Keratinocyte (primary cell): ENCODE results near the gene HYAL2. TPM values are rescaled to one million over a fixed set of nuclear protein-coding genes. Genes with fewer than 3 reads are reported as not detected.

Source experiments
- DNase-seq: peaks from one replicate; pipeline ENCODE4 v3.0.0-alpha.2; 2011; ENCODE audit warnings: low read depth, missing footprints, low spot score
- FAIRE-seq: peaks from 2 replicates; lab custom pipeline; 2011; peaks lifted over from hg19 to GRCh38; lab: Jason Lieb, UNC
- H2AFZ ChIP-seq: 2 replicates; pipeline ENCODE4 v1.6.0; 2012; ENCODE audit warnings: low read length, control low read depth, inconsistent platforms; ENCODE audit not compliant: control insufficient read depth
- H3K27ac ChIP-seq: 2 replicates; pipeline ENCODE4 v1.5.1; 2011; ENCODE audit warnings: low read length; ENCODE audit not compliant: control insufficient read depth, insufficient read depth
- H3K27me3 ChIP-seq: 3 replicates; pipeline ENCODE4 v1.6.0; 2011; ENCODE audit warnings: low read length; ENCODE audit not compliant: control insufficient read depth, insufficient read depth; ENCODE audit errors: extremely low read depth
- H3K36me3 ChIP-seq, 2 experiments: 2 replicates in 1 of 2; 3 replicates in 1 of 2; pipeline ENCODE4 v1.5.1; 2011; ENCODE audit warnings: low read length in 2 of 2, mild to moderate bottlenecking in 1 of 2; ENCODE audit not compliant: control insufficient read depth in 2 of 2, insufficient read depth in 2 of 2; ENCODE audit errors: extremely low read depth in 1 of 2
- H3K4me1 ChIP-seq: 3 replicates; pipeline ENCODE4 v1.5.1; 2011; ENCODE audit warnings: low read length; ENCODE audit not compliant: control insufficient read depth, insufficient read depth; ENCODE audit errors: extremely low read depth
- H3K4me2 ChIP-seq: 3 replicates; pipeline ENCODE4 v1.6.0; 2011; ENCODE audit warnings: low read depth, low read length; ENCODE audit not compliant: control insufficient read depth, insufficient read depth; ENCODE audit errors: extremely low read depth
- H3K4me3 ChIP-seq, 3 experiments: fragments of 200-600 bp in 1 of 3; sonication (generic) in 1 of 3; 2 replicates in 2 of 3; 3 replicates in 1 of 3; pipeline ENCODE4 v1.5.1; 2011 to 2016; ENCODE audit warnings: low read length in 3 of 3, mild to moderate bottlenecking in 3 of 3, control low read depth in 2 of 3, inconsistent platforms in 1 of 3, low read depth in 1 of 3, mixed read lengths in 1 of 3, mixed run types in 1 of 3, moderate library complexity in 1 of 3; ENCODE audit not compliant: control insufficient read depth in 2 of 3, insufficient read depth in 2 of 3; ENCODE audit errors: extremely low read depth in 1 of 3
- H3K79me2 ChIP-seq: 2 replicates; pipeline ENCODE4 v1.6.0; 2012; ENCODE audit warnings: low read length; ENCODE audit not compliant: control insufficient read depth, insufficient read depth
- H3K9ac ChIP-seq: 3 replicates; pipeline ENCODE4 v1.6.0; 2011; ENCODE audit warnings: low read length; ENCODE audit not compliant: control insufficient read depth, insufficient read depth; ENCODE audit errors: extremely low read depth
- H3K9me1 ChIP-seq: 3 replicates; pipeline ENCODE4 v1.6.0; 2011; ENCODE audit warnings: low read length; ENCODE audit not compliant: control insufficient read depth, insufficient read depth; ENCODE audit errors: extremely low read depth
- H3K9me3 ChIP-seq: 2 replicates; pipeline ENCODE4 v1.5.1; 2012; ENCODE audit warnings: low read depth, low read length; ENCODE audit not compliant: control insufficient read depth
- H4K20me1 ChIP-seq: 3 replicates; pipeline ENCODE4 v1.6.0; 2011; ENCODE audit warnings: low read length; ENCODE audit not compliant: control insufficient read depth, insufficient read depth; ENCODE audit errors: extremely low read depth
- CTCF ChIP-seq, 3 experiments: IDR thresholded peaks in 1 of 3; conservative IDR thresholded peaks in 1 of 3; optimal IDR thresholded peaks in 1 of 3; 2 replicates in 2 of 3; 3 replicates in 1 of 3; pipeline versions ENCODE3 to v1.5.1; 2011; ENCODE audit warnings: low read length in 3 of 3, mild to moderate bottlenecking in 3 of 3, moderate library complexity in 2 of 3, control low read depth in 1 of 3, inconsistent platforms in 1 of 3; ENCODE audit not compliant: insufficient read depth in 2 of 3; ENCODE audit errors: extremely low read depth in 1 of 3
- EZH2 ChIP-seq: IDR thresholded peaks from one replicate; pipeline ENCODE4 v1.6.1; 2012; ENCODE audit warnings: inconsistent platforms, mild to moderate bottlenecking, low read length, moderate library complexity
- dilution Hi-C: fragments of 300-500 bp; cut with MboI; formaldehyde crosslinking; loops from one replicate; pipeline ENCODE4 v1.7.0; 2020; ENCODE audit warnings: low sequenced_read_pairs; ENCODE audit not compliant: extremely low pct_ligation_motif_present
- polyA plus RNA-seq, 5 experiments: library from polyadenylated mRNA; depleted of rRNA in 3 of 5; stranded (reverse) in 3 of 5; stranded (forward) in 1 of 5; unstranded in 1 of 5; fragments of >200 nt; gene quantifications; 1 replicate in 1 of 5; 2 replicates in 3 of 5; 3 replicates in 1 of 5; pipeline versions ENCODE4 v1.2.1 to v1.2.3, GENCODE V29; 2011 to 2012; ENCODE audit warnings: missing spikeins in 2 of 5, low read depth in 1 of 5, low replicate concordance in 1 of 5

Gene HYAL2
- polyA plus RNA-seq, 1 donor (not counting 4 experiments of a cell fraction or from before 2014, with no cell fraction given), result 42.8 TPM

DNA sequence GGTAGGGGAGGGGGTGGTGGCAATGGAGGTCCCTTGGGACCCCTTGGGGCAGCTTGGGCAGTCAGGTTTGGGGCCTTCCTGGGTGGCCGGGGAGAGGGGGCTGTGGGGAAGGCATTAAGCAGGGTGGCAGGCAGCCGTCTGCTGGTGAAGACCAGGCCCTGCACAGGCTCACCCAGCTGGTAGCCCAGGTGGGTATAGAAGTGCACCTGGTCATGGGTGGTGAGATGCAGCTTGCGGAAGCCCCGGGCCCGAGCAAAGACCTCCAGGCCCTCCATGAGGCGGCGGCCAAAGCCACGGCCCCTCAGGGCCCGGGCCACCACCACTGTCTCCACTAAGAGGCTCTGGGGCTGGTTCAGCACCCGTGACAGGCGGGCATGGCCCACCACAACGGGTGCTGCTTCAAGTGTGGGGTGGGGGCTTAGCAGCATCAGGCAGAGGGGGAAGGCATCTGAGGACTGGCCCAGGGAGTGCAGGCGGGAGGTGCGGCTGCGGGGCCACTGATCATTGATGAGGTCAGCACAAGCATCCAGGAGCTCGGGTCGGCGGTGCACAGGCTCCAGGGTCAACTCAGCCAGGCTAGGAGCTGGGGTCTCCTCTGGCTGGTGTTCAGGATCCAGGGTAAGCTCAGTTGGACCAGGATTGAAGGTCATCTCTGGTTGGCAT lies 25.7 kb downstream of the HYAL2 start:
- Histone ChIP-seq H3K27me3 (no peaks in the 10 kb centered on the region), H3K9ac (no peak overlapping the region), H3K9me3 (no peaks in the 10 kb centered on the region), H3K27ac (no peak overlapping the region), H3K4me1 (peaks cover 27% of the 10 kb centered on the region), H3K79me2 (peaks cover 8% of the 10 kb centered on the region), H4K20me1 (no peaks in the 10 kb centered on the region), H3K4me3 (no peak overlapping the region), H3K36me3 (peaks cover 0 to 4% of the 10 kb centered on the region in 2 experiments), H3K9me1 (peaks cover 3% of the 10 kb centered on the region), H2AFZ (no peak overlapping the region), H3K4me2 (no peak overlapping the region)
- DNase-seq (no peak), FAIRE-seq (no peak)
- TF ChIP-seq CTCF (optimal IDR thresholded peaks at IDR 0.05 in 1 of 3, IDR thresholded peaks at IDR 0.05 in 1 of 3, conservative IDR thresholded peaks at IDR 0.05 in 1 of 3; ENCODE audit: extremely low read depth in 1 of 3, insufficient read depth in 2 of 3, low read length in 3 of 3) (no peak), EZH2 (no peak)
- dilution Hi-C loops, result no loop called here

GRCh38 chr3:50295553-50296431 lies 26.8 kb downstream of the HYAL2 start:
- Histone ChIP-seq H3K9me1 (peaks cover 3% of the 10 kb centered on the region), H3K9me3 (no peaks in the 10 kb centered on the region), H3K4me3 (no peak overlapping the region), H3K9ac (no peak overlapping the region), H2AFZ (no peak overlapping the region), H3K79me2 (peaks cover 18% of the 10 kb centered on the region), H3K4me2 (no peak overlapping the region), H3K36me3 (peaks cover 0 to 4% of the 10 kb centered on the region in 2 experiments), H4K20me1 (no peaks in the 10 kb centered on the region), H3K27ac (no peak overlapping the region), H3K27me3 (no peaks in the 10 kb centered on the region), H3K4me1 (peaks cover 30% of the 10 kb centered on the region)
- TF ChIP-seq EZH2 (no peak), CTCF (optimal IDR thresholded peaks at IDR 0.05 in 1 of 3, IDR thresholded peaks at IDR 0.05 in 1 of 3, conservative IDR thresholded peaks at IDR 0.05 in 1 of 3; ENCODE audit: extremely low read depth in 1 of 3, insufficient read depth in 2 of 3, low read length in 3 of 3) (no peak)
- DNase-seq (no peak), FAIRE-seq (no peak)
- dilution Hi-C loops, result no loop called here
